SU-DHL-6 (cell line): ENCODE results near the gene KIAA0825.

ENCODE experiments used
- H2AFZ ChIP-seq: fragments of 200-600 bp; sonication (generic); 2 replicates; pipeline ENCODE4 v1.6.1; 2014; ENCODE audit warnings: low read depth, mild to moderate bottlenecking, moderate library complexity, mixed read lengths, antibody characterized with exemption, low read length; ENCODE audit not compliant: severe bottlenecking
- H3F3A ChIP-seq: fragments of 200-600 bp; shearing (Covaris generic); 2 replicates; pipeline ENCODE4 v1.6.0; 2016; ENCODE audit warnings: antibody characterized with exemption, mild to moderate bottlenecking; ENCODE audit not compliant: insufficient read depth
- H3K27ac ChIP-seq: fragments of 200-600 bp; sonication (generic); 2 replicates; pipeline ENCODE4 v1.5.1; 2016; ENCODE audit warnings: low read depth, mild to moderate bottlenecking, low read length, moderate library complexity, mixed read lengths
- H3K27me3 ChIP-seq: fragments of 200-600 bp; sonication (generic), shearing (Covaris generic); 2 replicates; pipeline ENCODE4 v1.6.0; 2014; ENCODE audit warnings: mild to moderate bottlenecking, low read length
- H3K36me3 ChIP-seq: fragments of 200-600 bp; sonication (generic); 2 replicates; pipeline ENCODE4 v1.6.1; 2014; ENCODE audit warnings: mild to moderate bottlenecking, low read length, mixed read lengths
- H3K4me2 ChIP-seq: fragments of 300-600, 200-600 bp; shearing (Covaris generic), sonication (generic); 2 replicates; pipeline ENCODE4 v1.6.0; 2014; ENCODE audit warnings: low read length, low read depth, mild to moderate bottlenecking; ENCODE audit not compliant: poor library complexity, severe bottlenecking
- H3K4me3 ChIP-seq: fragments of 200-600 bp; sonication (generic); 2 replicates; pipeline ENCODE4 v1.5.1; 2014; ENCODE audit warnings: antibody characterized with exemption, low read length, mild to moderate bottlenecking, mixed read lengths; ENCODE audit not compliant: insufficient read depth, poor library complexity, severe bottlenecking
- H3K79me2 ChIP-seq: fragments of 200-600 bp; sonication (generic); 2 replicates; pipeline ENCODE4 v1.6.1; 2014; ENCODE audit warnings: mild to moderate bottlenecking, low read length, moderate library complexity; ENCODE audit not compliant: insufficient read depth
- H3K9ac ChIP-seq: fragments of 200-600 bp; sonication (generic); 2 replicates; pipeline ENCODE4 v1.7.0; 2014; ENCODE audit warnings: mild to moderate bottlenecking, low read length
- H3K9me2 ChIP-seq: fragments of 200-600 bp; sonication (generic); replicated peaks from 2 replicates; pipeline ENCODE4 v1.6.1; 2014; ENCODE audit warnings: low read length; ENCODE audit not compliant: insufficient read depth
- H3K9me3 ChIP-seq: fragments of 200-600 bp; sonication (generic); 2 replicates; pipeline ENCODE4 v1.6.1; 2014; ENCODE audit warnings: low read length, mixed read lengths; ENCODE audit not compliant: insufficient read depth
- H4K20me1 ChIP-seq: fragments of 200-600 bp; sonication (generic); 2 replicates; pipeline ENCODE4 v1.6.1; 2014; ENCODE audit warnings: low read depth, mild to moderate bottlenecking, antibody characterized with exemption, low read length, moderate library complexity, mixed read lengths
- CTCF ChIP-seq: fragments of 200-600 bp; sonication (generic); IDR thresholded peaks from one replicate; pipeline ENCODE4 v1.5.1; 2017; ENCODE audit warnings: antibody characterized with exemption, mild to moderate bottlenecking, low read length, moderate library complexity; ENCODE audit not compliant: insufficient read depth, poor library complexity, severe bottlenecking
- EZH2phosphoT487 ChIP-seq: fragments of 200-600 bp; sonication (generic), shearing (Covaris generic); conservative IDR thresholded peaks from 2 replicates; pipeline ENCODE4 v1.6.1; 2018; ENCODE audit warnings: mild to moderate bottlenecking, antibody characterized with exemption, low read length, moderate library complexity, mixed read lengths

KIAA0825 gene

GRCh38 chr5:94429566-94429965 is 188.8 kb downstream of the KIAA0825 start:
- Histone ChIP-seq H3K4me2 (no peak overlapping the region), H3K36me3 (no peaks in the 10 kb centered on the region), H3K27me3 (no peaks in the 10 kb centered on the region), H3K9ac (no peak overlapping the region), H3K79me2 (no peaks in the 10 kb centered on the region), H3K4me3 (no peak overlapping the region), H3K27ac (no peak overlapping the region), H2AFZ (no peak overlapping the region), H4K20me1 (no peaks in the 10 kb centered on the region), H3F3A (no peaks in the 10 kb centered on the region), H3K9me3 (no peaks in the 10 kb centered on the region), H3K9me2 (no peaks in the 10 kb centered on the region)
- TF ChIP-seq CTCF (no peak), EZH2phosphoT487 (no peak)

DNA sequence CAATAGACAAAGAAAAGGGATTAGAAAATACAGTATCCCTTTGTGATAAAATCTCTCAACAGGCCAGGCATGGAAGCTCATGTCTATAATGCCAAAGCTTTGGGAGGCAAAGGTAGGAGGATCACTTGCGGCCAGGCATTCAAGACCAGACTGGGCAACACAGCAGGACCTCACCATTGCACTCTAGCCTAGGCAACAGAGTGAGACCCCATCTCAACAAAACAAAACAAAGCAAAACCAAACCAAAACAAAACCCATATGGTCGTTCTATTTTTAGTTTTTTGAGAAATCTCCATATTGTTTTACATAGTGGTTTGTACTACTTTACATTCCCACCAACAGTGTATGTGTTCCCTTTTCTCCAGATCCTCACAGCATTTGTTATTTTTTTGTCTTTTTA is 193.0 kb downstream of the KIAA0825 start:
- no peaks in the 10 kb centered on the region for H4K20me1 ChIP-seq
- H3K79me2 ChIP-seq, result no peaks in the 10 kb centered on the region
- H3K27me3 ChIP-seq, result no peaks in the 10 kb centered on the region
- no peak overlapping the region for H2AFZ ChIP-seq
- H3K9me3 ChIP-seq, result no peaks in the 10 kb centered on the region
- TF ChIP-seq CTCF (no peak), EZH2phosphoT487 (no peak)
- no peak overlapping the region for H3K27ac ChIP-seq
- H3K9me2 ChIP-seq, result no peaks in the 10 kb centered on the region
- no peak overlapping the region for H3K9ac ChIP-seq
- H3K4me3 ChIP-seq, result no peak overlapping the region
- no peak overlapping the region for H3K4me2 ChIP-seq
- no peaks in the 10 kb centered on the region for H3F3A ChIP-seq
- no peaks in the 10 kb centered on the region for H3K36me3 ChIP-seq

- no peaks in the 10 kb centered on the region for H4K20me1 ChIP-seq
- no peaks in the 10 kb centered on the region for H3K9me3 ChIP-seq
- H3K27me3 ChIP-seq, result no peaks in the 10 kb centered on the region
- H3K27ac ChIP-seq, result no peak overlapping the region
- TF ChIP-seq EZH2phosphoT487 (no peak), CTCF (no peak)
- no peaks in the 10 kb centered on the region for H3K9me2 ChIP-seq
- H3K36me3 ChIP-seq, result no peaks in the 10 kb centered on the region
- H2AFZ ChIP-seq, result no peak overlapping the region
- H3K9ac ChIP-seq, result no peak overlapping the region
- no peaks in the 10 kb centered on the region for H3K79me2 ChIP-seq
- H3F3A ChIP-seq, result no peaks in the 10 kb centered on the region
- no peak overlapping the region for H3K4me2 ChIP-seq
- H3K4me3 ChIP-seq, result no peak overlapping the region
These were observed 195.0 kb downstream of the KIAA0825 start for GRCh38 chr5:94423411-94423810.
